Thyroid gland (tissue), 4 donors: ENCODE measurements around the gene MTA3. TPM values are rescaled to one million over a fixed set of nuclear protein-coding genes. Genes with fewer than 3 reads are reported as not detected.

Source experiments
- DNase-seq, 2 donors: peaks; one replicate each; pipeline ENCODE4 v3.0.0-alpha.2; 2019
- H3K27ac ChIP-seq, 3 donors: fragments of 200-600 bp; sonication (generic); 1 replicate in 2 of 3; 2 replicates in 1 of 3; pipeline ENCODE4 v1.5.1; 2016 to 2019; ENCODE audit warnings: mild to moderate bottlenecking in 1 of 3, moderate library complexity in 1 of 3
- H3K27me3 ChIP-seq: fragments of 200-600 bp; sonication (generic); one replicate; pipeline ENCODE4 v1.5.1; 2019
- H3K36me3 ChIP-seq, 2 donors: fragments of 200-600 bp; sonication (generic); one replicate each; pipeline ENCODE4 v1.5.1; 2016 to 2019
- H3K4me1 ChIP-seq, 2 donors: fragments of 200-600 bp; sonication (generic); one replicate each; pipeline ENCODE4 v1.5.1; 2017 to 2019
- H3K4me3 ChIP-seq, 3 donors: fragments of 200-600 bp; sonication (generic); replicated peaks in 1 of 3; 1 replicate in 2 of 3; 2 replicates in 1 of 3; pipeline ENCODE4 v1.5.1; 2016; ENCODE audit warnings: mild to moderate bottlenecking in 1 of 3
- H3K9me3 ChIP-seq: fragments of 200-600 bp; sonication (generic); one replicate; pipeline ENCODE4 v1.5.1; 2017
- POLR2A ChIP-seq, 2 donors: fragments of 450-650 bp; IDR thresholded peaks; one replicate each; pipeline ENCODE4 v1.6.1; 2017; ENCODE audit warnings: antibody characterized with exemption in 2 of 2, mild to moderate bottlenecking in 2 of 2, moderate library complexity in 1 of 2
- WGBS, 2 donors: methylation state at CpG; one replicate each; pipeline ENCODE4 v1.1.5; 2017; 5-methylcytosine and 5-hydroxymethylcytosine counted together
- intact Hi-C: fragments of 100-400 bp; cut with DNase I; formaldehyde crosslinking; loops from one replicate; pipeline ENCODE4 v1.15.1; 2023
- total RNA-seq, 4 donors: library from RNA; depleted of rRNA; stranded (reverse); fragments of >200 nt; gene quantifications; one replicate each; pipeline ENCODE4 v1.2.3, GENCODE V29; 2016
- TF ChIP-seq, protein P1 (sequence below), 6 experiments: fragments of 200-600 bp in 3 of 6; fragments of 450-650 bp in 3 of 6; sonication (generic) in 3 of 6; IDR thresholded peaks; one replicate each; pipeline ENCODE4 v1.5.1; 2016 to 2019; ENCODE audit warnings: antibody characterized with exemption in 6 of 6, mild to moderate bottlenecking in 2 of 6, inconsistent platforms in 1 of 6, moderate library complexity in 1 of 6

The MTA3 gene
- total RNA-seq, 4 donors from 2014 or later, result 29.8 to 50.0 (median 34.0) TPM

DNA sequence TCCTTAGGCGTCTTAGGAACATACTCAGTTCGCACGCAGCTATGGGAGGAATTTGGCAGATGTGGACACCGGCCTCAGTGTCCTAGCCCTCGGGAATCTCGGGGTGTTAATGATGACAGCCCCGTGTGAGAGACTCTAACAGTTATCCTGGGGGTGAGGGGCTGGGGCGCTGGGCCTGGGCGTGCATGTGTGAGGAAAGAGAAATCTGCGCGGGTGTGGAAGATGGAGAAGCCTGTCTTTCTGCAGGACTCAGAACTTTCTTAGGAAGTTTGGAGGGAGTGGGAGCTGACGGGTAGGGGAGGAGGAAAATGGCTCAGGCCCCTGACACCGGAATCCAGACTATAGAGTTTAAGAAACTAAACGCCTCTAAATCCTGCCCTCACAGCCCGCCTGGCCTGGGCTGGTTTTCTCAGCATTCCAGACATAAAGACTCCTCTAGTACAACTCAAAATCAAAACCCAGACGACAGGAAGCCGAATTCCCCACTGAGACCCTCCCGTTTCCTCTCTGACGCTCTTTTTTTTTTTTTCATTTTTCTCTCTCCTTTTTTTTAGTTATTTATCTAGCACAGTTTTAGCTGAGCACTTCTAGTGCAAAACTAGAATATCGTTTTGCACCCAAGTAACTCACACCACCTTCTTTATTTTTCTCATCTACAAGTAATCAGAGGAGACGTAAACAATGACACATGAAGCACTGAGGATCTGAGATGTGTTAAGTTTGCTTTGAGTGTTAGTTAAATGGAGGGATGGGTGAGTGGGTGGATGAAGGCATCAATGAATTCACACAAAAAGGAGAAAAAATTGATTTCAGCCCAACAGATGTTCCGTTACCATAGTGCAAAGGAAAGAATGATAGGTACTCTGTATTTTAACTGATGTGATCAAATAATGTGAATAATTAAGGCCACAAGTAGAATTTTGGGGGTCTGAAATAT is 225.2 kb downstream of the MTA3 start:
- TF ChIP-seq, protein P1, sequence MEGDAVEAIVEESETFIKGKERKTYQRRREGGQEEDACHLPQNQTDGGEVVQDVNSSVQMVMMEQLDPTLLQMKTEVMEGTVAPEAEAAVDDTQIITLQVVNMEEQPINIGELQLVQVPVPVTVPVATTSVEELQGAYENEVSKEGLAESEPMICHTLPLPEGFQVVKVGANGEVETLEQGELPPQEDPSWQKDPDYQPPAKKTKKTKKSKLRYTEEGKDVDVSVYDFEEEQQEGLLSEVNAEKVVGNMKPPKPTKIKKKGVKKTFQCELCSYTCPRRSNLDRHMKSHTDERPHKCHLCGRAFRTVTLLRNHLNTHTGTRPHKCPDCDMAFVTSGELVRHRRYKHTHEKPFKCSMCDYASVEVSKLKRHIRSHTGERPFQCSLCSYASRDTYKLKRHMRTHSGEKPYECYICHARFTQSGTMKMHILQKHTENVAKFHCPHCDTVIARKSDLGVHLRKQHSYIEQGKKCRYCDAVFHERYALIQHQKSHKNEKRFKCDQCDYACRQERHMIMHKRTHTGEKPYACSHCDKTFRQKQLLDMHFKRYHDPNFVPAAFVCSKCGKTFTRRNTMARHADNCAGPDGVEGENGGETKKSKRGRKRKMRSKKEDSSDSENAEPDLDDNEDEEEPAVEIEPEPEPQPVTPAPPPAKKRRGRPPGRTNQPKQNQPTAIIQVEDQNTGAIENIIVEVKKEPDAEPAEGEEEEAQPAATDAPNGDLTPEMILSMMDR (IDR thresholded peaks at IDR 0.05), result no peak
- no peak for TF ChIP-seq POLR2A (IDR thresholded peaks at IDR 0.05)
- Histone ChIP-seq H3K9me3 (no peaks in the 10 kb centered on the region), H3K4me1 (peaks cover 0 to 11% of the 10 kb centered on the region in 2 donors), H3K27me3 (no peaks in the 10 kb centered on the region), H3K36me3 (no peaks in the 10 kb centered on the region), H3K4me3 (peak overlapping the region; percentile 40 to 63 (median 56)), H3K27ac (peak overlapping the region; percentile 67 to 81 (median 77))
- no peak for DNase-seq
- intact Hi-C loops, result no loop called here
- 36 to 42% methylated on average over 19 to 22 of the region's 22 CpGs for WGBS, 2 donors

DNA sequence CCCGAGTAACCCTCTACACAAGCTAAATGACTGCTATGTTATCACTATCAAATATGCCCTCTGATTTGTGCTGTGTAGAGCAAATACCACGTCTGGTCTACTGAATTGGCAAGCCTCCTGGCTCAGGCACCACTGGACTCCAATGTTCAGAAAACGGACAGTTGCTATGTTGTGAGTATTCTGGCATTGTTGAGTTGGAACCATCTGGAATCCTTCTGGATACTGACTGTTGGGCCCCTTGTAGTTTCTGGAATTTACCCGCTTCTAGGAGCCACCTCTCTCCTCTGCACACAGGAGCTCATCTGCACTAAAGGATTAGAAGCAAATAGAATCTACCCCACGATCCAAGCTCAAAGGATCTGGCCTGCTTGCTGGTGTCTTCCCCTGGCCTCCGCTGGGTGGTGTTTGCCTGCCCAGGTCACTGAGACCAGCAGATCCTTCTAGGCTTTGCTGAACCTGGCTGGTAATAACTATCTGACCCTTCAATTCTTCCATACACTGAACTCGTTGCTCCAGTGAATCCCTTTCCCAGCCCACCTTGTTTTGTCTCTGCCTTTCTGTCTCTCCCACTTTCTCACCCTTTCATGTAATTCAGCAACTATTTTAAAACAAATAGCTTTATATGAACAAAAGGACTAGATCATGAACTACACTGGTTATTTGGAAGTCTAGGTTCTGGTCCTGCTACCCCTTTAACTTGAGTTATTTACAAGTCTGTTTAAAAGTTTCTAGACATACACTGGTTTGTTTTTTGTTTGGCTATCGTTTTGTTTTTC is 226.0 kb downstream of the MTA3 start:
- 74 to 84% methylated on average over 8 of the region's 8 CpGs for WGBS, 2 donors
- intact Hi-C loops, result no loop called here
- peak; percentile 24 to 37 for DNase-seq
- TF ChIP-seq POLR2A (IDR thresholded peaks at IDR 0.05), result no peak
- TF ChIP-seq, protein P1 (IDR thresholded peaks at IDR 0.05), result peak in 1 of 6 experiments; percentile 34
- Histone ChIP-seq H3K36me3 (no peaks in the 10 kb centered on the region), H3K27ac (no peak overlapping the region), H3K27me3 (no peaks in the 10 kb centered on the region), H3K4me3 (no peak overlapping the region), H3K4me1 (peaks cover 0 to 11% of the 10 kb centered on the region in 2 donors), H3K9me3 (no peaks in the 10 kb centered on the region)

DNA sequence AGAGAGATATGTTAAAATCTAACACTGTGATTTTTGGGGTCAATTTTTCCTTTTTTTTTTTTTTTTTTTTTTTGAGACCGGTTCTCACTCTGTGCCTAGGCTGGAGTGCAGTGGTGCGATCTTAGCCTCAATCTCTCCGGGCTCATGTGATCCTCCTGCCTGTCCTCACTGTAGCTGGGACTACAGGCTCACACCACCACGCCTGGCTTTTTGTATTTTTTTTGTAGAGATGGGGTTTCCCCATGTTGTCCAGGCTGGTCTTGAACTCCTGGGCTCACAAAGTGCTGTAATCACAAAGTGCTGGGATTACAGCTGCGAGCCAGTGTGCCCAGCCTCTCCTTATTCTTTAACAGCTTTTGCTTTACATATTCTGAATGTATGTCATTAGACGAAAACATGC is 226.8 kb downstream of the MTA3 start:
- H3K27ac ChIP-seq, result no peak overlapping the region
- no peaks in the 10 kb centered on the region for H3K27me3 ChIP-seq
- no peak overlapping the region for H3K4me3 ChIP-seq
- 95 to 97% methylated on average over 6 of the region's 6 CpGs for WGBS, 2 donors
- TF ChIP-seq, protein P1 (IDR thresholded peaks at IDR 0.05), result no peak
- no peak for TF ChIP-seq POLR2A (IDR thresholded peaks at IDR 0.05)
- intact Hi-C loops, result no loop called here
- H3K36me3 ChIP-seq, result no peaks in the 10 kb centered on the region
- H3K9me3 ChIP-seq, result no peaks in the 10 kb centered on the region
- H3K4me1 ChIP-seq, result peaks cover 0 to 11% of the 10 kb centered on the region in 2 donors
- DNase-seq, result no peak

DNA sequence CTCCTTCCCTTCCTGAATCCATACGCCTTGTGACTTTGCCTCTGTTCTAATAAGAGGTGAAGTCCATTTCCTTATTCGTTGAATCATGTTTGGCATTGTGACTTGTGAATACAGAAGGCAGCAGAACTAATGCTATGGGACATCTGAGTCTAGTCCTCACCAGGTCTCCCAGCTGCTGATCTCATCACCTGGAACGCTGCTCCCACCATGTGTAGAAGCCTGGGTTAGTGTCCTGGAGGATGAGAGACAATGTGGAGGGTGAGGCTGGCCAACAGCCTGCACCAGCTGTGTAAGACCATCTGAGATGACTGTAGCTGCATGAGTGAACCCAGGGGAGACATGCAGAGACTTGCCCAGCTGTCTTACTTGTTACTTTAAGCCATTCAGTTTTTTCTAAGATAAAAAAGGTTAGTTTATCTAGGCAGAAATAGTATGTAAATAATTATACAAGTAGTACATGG is 227.4 kb downstream of the MTA3 start:
- H3K27ac ChIP-seq, result no peak overlapping the region
- intact Hi-C loops, result no loop called here

More for the DNA sequence above, 227.4 kb downstream of the MTA3 start:
- no peaks in the 10 kb centered on the region for H3K27me3 ChIP-seq
- H3K9me3 ChIP-seq, result no peaks in the 10 kb centered on the region
- no peaks in the 10 kb centered on the region for H3K36me3 ChIP-seq
- 55 to 71% methylated on average over 3 of the region's 3 CpGs for WGBS, 2 donors
- TF ChIP-seq, protein P1 (IDR thresholded peaks at IDR 0.05), result no peak
- no peak for TF ChIP-seq POLR2A (IDR thresholded peaks at IDR 0.05)
- DNase-seq, result no peak
- no peak overlapping the region for H3K4me3 ChIP-seq
- H3K4me1 ChIP-seq, result peaks cover 0 to 11% of the 10 kb centered on the region in 2 donors
